Testis (tissue), 3 donors: ENCODE data around the gene NPAS2. TPM values are rescaled to one million over a fixed set of nuclear protein-coding genes. Genes with fewer than 3 reads are reported as not detected.

Experiments
- DNase-seq: peaks from one replicate; pipeline ENCODE4 v3.0.0-alpha.2; 2019
- H3K27ac ChIP-seq, 2 donors: fragments of 200-600 bp; sonication (generic); one replicate each; pipeline ENCODE4 v1.5.1; 2019
- H3K27me3 ChIP-seq: fragments of 200-600 bp; sonication (generic); one replicate; pipeline ENCODE4 v1.5.1; 2019
- H3K36me3 ChIP-seq: fragments of 200-600 bp; sonication (generic); one replicate; pipeline ENCODE4 v1.5.1; 2017; ENCODE audit warnings: low read depth; ENCODE audit errors: missing control alignments
- H3K4me1 ChIP-seq: fragments of 200-600 bp; sonication (generic); one replicate; pipeline ENCODE4 v1.5.1; 2019
- H3K4me3 ChIP-seq, 2 donors: fragments of 200-600 bp; sonication (generic); one replicate each; pipeline ENCODE4 v1.5.1; 2017 to 2019
- H3K9me3 ChIP-seq: fragments of 200-600 bp; sonication (generic); one replicate; pipeline ENCODE4 v1.5.1; 2017
- POLR2A ChIP-seq: fragments of 450-650 bp; IDR thresholded peaks from one replicate; pipeline ENCODE4 v1.6.1; 2017; ENCODE audit warnings: antibody characterized with exemption, mild to moderate bottlenecking, moderate library complexity
- WGBS, 2 donors: methylation state at CpG; one replicate each; pipeline ENCODE4 v1.1.5; 2018; 5-methylcytosine and 5-hydroxymethylcytosine counted together
- intact Hi-C: fragments of 100-400 bp; cut with DNase I; formaldehyde crosslinking; loops from one replicate; pipeline ENCODE4 v1.15.1; 2023; ENCODE audit warnings: low total_unique reads
- polyA plus RNA-seq: library from polyadenylated mRNA; stranded (reverse); fragments of 350-450 nt; fragmentation: Illumina TruSeq; extraction: RNeasy Lipid Tissue Mini Kit (QIAGEN cat#74804); gene quantifications from one replicate; pipeline ENCODE4 v1.2.3, GENCODE V29; 2014; ENCODE audit warnings: low read depth, low replicate concordance; ENCODE audit not compliant: insufficient read depth
- total RNA-seq, 2 donors: library from RNA; depleted of rRNA; stranded (reverse); fragments of >200 nt; gene quantifications; one replicate each; pipeline ENCODE4 v1.2.3, GENCODE V29; 2016
- TF ChIP-seq, protein P1 (sequence below), 3 experiments: fragments of 450-650 bp in 2 of 3; fragments of 200-600 bp in 1 of 3; sonication (generic) in 1 of 3; IDR thresholded peaks; one replicate each; pipeline ENCODE4 v1.5.1; 2016 to 2019; ENCODE audit warnings: antibody characterized with exemption in 3 of 3, mild to moderate bottlenecking in 2 of 3, moderate library complexity in 1 of 3

Gene NPAS2
- total and polyA plus RNA-seq, 3 donors from 2014 or later, result 20.4 to 64.2 (median 46.7) TPM

DNA sequence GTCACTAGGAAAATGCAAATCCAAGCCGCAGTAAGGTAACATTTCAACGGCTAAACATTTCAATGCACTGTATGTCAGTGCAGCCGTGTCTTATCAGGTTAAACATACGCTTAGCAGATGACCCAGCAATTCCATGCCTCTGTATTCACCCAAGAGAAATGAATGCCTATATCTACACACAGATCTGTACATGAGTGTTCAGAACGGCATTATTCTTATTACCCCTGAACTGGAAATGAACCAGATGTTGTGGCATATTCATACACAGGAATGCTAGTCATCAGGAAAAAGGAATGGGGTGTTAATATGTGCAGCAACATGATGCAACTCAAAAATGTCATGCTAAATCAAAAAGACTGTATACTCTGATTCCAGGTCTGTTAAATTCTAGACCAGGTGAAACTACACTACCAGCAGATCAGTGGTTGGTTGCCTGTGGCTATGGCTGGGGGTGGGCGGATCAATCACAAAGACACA, 101.8 kb downstream of the NPAS2 start:
- intact Hi-C loops, result no loop called here
- peaks cover 13% of the 10 kb centered on the region for H3K4me1 ChIP-seq
- TF ChIP-seq POLR2A, result no peak
- TF ChIP-seq, protein P1, sequence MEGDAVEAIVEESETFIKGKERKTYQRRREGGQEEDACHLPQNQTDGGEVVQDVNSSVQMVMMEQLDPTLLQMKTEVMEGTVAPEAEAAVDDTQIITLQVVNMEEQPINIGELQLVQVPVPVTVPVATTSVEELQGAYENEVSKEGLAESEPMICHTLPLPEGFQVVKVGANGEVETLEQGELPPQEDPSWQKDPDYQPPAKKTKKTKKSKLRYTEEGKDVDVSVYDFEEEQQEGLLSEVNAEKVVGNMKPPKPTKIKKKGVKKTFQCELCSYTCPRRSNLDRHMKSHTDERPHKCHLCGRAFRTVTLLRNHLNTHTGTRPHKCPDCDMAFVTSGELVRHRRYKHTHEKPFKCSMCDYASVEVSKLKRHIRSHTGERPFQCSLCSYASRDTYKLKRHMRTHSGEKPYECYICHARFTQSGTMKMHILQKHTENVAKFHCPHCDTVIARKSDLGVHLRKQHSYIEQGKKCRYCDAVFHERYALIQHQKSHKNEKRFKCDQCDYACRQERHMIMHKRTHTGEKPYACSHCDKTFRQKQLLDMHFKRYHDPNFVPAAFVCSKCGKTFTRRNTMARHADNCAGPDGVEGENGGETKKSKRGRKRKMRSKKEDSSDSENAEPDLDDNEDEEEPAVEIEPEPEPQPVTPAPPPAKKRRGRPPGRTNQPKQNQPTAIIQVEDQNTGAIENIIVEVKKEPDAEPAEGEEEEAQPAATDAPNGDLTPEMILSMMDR (IDR thresholded peaks at IDR 0.05), result no peak
- no peaks in the 10 kb centered on the region for H3K9me3 ChIP-seq
- H3K27ac ChIP-seq, result no peak overlapping the region
- 76 to 83% methylated on average over 6 of the region's 6 CpGs for WGBS, 2 donors
- no peaks in the 10 kb centered on the region for H3K27me3 ChIP-seq
- H3K4me3 ChIP-seq, result no peak overlapping the region
- no peaks in the 10 kb centered on the region for H3K36me3 ChIP-seq
- DNase-seq, result no peak

DNA sequence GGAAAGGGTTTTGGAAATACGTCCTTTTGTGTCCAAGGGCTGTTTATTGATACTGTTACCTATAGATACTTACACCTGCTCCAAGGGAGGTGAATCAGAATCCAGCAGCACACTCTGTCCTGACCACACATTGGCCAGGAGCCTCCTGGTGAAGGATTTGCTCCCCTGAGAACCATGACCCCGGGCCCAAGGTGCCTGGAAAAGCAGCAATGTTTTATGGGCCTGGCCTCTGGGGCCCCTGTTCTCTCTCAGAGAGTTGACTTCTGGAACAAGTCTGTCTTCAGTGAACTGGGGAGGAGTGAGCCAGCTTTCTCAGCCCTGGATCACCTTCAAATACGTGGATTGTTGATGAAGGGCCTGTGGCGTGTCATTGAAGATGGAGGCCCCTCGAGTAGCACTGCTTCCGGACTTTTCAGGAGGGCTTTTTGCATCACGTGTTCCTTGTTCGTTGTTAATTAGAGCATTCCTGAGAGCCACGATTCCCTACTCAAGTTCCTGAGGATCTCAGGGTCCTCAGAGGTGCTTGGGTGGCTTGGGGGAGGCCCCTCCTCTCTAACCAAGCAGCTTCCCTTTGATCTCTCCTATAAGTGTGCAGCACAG, 103.6 kb downstream of the NPAS2 start:
- intact Hi-C loops, result no loop called here
- Histone ChIP-seq H3K9me3 (no peaks in the 10 kb centered on the region), H3K36me3 (no peaks in the 10 kb centered on the region), H3K4me1 (peaks cover 13% of the 10 kb centered on the region), H3K4me3 (no peak overlapping the region), H3K27me3 (no peaks in the 10 kb centered on the region), H3K27ac (peak overlapping the region; percentile 68 to 82)
- no peak for DNase-seq
- WGBS, 2 donors, result 70 to 75% methylated on average over 9 of the region's 9 CpGs
- TF ChIP-seq, protein P1 (IDR thresholded peaks at IDR 0.05), result no peak
- no peak for TF ChIP-seq POLR2A

DNA sequence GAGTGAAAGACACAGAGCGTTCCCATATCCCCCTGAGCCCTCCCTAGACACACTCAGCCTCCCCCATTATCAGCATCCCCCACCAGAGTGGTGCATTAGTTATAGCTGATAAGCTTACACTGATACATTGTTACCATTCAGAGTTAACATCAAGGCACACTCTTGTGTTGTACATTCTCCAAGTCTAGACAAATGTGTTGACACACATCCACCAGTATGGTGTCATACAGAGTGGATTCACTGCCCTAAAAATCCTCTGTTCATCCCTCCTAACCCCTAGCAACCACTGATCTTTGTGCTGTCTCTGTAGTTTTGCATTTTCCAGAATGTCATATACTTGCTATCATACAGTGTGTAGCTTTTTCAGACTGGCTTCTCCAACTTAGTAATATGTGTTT, 104.2 kb downstream of the NPAS2 start:
- TF ChIP-seq, protein P1 (IDR thresholded peaks at IDR 0.05), result no peak
- TF ChIP-seq POLR2A, result no peak
- intact Hi-C loops, result no loop called here
- peaks cover 13% of the 10 kb centered on the region for H3K4me1 ChIP-seq
- no peaks in the 10 kb centered on the region for H3K27me3 ChIP-seq
- H3K27ac ChIP-seq, result peak overlapping the region; percentile 80 to 82
- peak; percentile 28 for DNase-seq
- H3K9me3 ChIP-seq, result no peaks in the 10 kb centered on the region
- no peaks in the 10 kb centered on the region for H3K36me3 ChIP-seq
- no peak overlapping the region for H3K4me3 ChIP-seq
- WGBS, 2 donors, result 63 to 65% methylated on average over 1 of the region's 1 CpG

DNA sequence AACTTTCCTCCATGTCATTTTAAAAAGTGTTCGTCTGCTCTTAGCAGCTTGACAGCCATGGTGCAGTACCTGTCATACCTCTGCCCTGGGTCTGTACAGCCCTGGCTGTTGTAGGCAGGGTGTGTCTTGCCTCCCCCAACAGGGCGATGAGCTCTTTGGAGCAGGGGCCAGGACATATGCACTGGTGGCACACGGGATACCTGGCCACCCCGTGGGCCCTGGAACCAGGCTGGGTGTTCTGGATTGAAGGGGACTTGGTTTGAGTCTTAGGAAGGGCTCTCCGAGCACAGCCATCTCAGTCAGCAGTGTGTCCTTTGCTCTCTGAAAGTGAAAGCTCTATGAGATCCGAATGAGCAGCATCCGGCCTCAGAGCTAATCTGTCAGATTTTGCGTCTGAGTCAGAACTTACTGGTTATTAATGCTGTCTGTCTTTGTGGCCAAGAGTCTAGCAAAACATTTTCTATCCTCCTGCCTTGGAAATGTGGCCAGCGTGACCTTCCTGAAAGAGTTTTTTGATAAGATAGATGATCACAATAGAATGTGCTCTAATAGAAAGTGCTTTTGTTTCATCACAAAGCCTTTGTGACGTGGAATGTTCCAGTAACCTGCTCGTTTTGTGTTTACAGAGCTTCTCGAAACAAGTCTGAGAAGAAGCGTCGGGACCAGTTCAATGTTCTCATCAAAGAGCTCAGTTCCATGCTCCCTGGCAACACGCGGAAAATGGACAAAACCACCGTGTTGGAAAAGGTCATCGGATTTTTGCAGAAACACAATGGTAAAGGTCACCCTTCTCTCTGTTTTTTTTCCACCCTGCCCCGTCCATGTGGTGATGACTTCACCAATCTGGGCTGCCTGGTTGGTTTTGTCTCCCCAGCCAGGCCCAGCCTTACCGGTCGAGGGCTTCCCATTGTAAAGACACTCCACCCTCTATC, 104.8 kb downstream of the NPAS2 start:
- Histone ChIP-seq H3K27ac (peak overlapping the region; percentile 80 to 82), H3K36me3 (no peaks in the 10 kb centered on the region), H3K27me3 (no peaks in the 10 kb centered on the region), H3K4me1 (peaks cover 13% of the 10 kb centered on the region), H3K9me3 (no peaks in the 10 kb centered on the region), H3K4me3 (no peak overlapping the region)
- TF ChIP-seq POLR2A, result no peak
- TF ChIP-seq, protein P1 (IDR thresholded peaks at IDR 0.05), result no peak
- peak; percentile 46 for DNase-seq
- WGBS, 2 donors, result 61 to 62% methylated on average over 20 to 21 of the region's 21 CpGs
- intact Hi-C loops, result no loop called here
